ENCODE measurements around the gene TMEM250. TPM values are rescaled to one million over a fixed set of nuclear protein-coding genes. Genes with fewer than 3 reads are reported as not detected.

The TMEM250 gene
- polyA plus RNA-seq, 4 donors = 14.3 to 22.0 (median 15.2) TPM

- no peak for DNase-seq (ENCODE audit: low read depth in 4 of 4, low spot score in 3 of 4)
Observed at GRCh38 chr9:136147890-136148714, 29.4 kb upstream of the TMEM250 start.

DNA sequence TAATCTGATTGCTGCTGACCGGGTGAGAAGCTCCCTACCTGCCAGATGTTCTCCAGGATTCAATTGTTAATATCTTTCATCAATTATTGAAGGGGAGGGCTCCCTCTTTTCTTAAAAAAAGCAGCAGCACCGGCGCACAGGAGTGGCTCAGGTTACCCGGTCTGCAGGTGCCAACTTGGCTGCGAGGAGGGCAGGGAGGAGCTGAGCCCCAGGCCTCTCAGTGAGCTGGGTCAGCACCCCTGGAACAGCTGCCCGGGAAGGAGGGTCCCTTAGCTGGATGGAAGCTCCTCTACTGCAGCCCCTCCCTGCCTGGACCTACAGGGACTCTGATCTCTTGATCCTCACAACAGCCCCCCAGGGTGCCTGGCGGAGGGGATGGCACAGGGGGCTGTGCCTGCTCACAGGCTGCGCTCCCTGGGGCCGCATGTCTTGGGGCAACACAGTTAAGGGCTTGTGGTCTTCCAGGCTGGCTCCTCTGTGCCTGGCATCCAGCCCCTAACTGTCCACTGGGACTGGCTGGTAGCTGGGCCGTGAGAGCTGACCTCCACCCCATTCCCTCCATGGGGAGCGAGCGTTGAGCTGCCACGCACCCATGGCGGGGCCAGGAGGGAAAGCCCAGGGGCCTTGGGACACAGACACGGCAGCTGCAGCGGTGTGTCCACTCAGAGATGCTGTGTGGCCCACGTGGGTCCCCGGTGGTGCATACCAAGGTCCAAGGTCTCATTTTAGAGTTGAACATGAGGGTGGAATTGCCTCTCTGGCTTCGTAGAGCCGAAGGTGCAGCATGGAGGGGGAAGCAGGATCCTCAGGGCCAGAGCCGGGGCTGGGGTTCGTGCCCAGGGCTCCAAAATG is 28.6 kb upstream of the TMEM250 start:
- no peak for DNase-seq (ENCODE audit: low read depth in 4 of 4, low spot score in 3 of 4)

- no peak for DNase-seq (ENCODE audit: low read depth in 4 of 4, low spot score in 3 of 4)
Observed at GRCh38 chr9:136146126-136147037, 27.7 kb upstream of the TMEM250 start.

- DNase-seq (ENCODE audit: low read depth in 4 of 4, low spot score in 3 of 4) = no peak
Observed at GRCh38 chr9:136145580-136145979, 26.9 kb upstream of the TMEM250 start.

DNA sequence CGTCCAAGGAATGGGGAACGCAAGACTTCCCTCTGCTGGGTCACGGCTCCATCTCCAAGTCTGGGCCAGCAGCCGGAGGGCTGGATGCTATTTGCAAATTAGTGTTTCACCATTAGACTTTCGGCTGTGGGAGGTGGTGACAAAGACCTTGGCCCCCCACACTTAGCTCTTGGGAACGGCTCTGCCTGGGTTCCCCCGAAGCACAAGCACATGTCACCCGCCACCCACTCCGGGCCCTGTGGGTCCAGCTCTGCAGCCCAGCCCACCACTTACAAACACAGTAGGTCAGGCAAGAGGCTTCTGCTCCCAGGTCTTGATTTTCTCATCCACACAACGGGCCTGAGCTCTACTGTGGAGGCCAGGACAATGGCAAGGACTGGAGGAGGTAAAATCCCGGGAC is 25.8 kb upstream of the TMEM250 start:
- DNase-seq (ENCODE audit: low read depth in 4 of 4, low spot score in 3 of 4) = no peak

DNA sequence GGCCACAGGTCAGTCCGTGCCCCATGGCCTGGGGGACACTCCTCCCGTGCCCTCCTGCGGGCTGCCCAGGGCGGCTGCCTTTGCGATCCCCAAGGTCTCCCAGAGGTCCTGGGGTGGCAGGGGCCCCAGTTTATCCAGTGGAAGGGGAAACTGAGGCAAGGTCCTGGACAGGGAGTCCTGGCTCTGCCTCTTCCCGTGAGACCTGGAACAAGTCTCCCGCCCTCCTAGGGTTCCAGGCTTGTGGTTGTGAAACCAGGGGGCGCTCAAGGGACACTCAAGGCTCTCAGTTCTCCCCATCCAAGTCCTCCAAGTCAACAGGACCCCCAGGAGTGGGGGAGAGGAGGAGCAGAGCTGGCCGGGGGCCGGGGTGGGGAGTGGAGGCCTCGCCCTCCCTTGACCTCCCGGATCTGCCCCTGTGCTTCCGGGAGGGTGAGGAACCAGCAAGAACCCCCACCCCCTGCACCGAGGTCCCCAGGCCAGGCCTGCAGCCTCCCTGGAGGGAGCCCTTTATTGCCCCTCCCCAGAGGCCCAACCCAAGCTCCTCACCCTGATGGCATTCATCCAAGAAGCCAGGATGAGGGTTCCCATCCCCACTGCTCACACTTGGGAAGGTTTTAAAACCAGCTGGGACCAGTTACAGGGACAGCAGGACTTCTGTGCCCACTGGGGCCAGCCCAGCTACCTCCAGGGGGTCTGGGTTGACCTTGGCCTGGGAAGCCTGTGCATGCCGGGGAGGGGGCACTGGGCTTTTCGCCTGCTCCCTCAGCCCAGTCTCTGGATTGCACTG is 24.7 kb upstream of the TMEM250 start:
- no peak for DNase-seq (ENCODE audit: low read depth in 4 of 4, low spot score in 3 of 4)

DNA sequence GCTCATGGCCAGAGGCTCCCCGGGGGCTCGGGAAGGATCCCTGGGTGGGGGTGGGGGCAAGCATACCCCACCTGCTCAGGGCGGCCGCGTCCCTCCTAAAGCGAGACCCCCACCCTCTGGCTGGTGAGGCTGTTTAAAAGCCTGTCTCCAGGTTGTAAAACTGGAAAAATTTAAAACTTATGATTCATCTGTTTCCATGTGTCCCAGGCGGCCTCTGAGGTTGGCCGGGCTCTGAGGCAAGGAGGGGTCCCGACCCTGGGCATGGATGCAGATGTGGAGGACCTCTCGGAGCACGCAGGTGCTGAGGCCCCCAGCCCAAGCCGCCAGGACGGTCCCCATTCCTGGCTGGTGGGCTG is 24.2 kb upstream of the TMEM250 start:
- no peak for DNase-seq (ENCODE audit: low read depth in 4 of 4, low spot score in 3 of 4)

- no peak for DNase-seq (ENCODE audit: low read depth in 4 of 4, low spot score in 3 of 4)
Observed at GRCh38 chr9:136142414-136142796, 23.7 kb upstream of the TMEM250 start.

DNA sequence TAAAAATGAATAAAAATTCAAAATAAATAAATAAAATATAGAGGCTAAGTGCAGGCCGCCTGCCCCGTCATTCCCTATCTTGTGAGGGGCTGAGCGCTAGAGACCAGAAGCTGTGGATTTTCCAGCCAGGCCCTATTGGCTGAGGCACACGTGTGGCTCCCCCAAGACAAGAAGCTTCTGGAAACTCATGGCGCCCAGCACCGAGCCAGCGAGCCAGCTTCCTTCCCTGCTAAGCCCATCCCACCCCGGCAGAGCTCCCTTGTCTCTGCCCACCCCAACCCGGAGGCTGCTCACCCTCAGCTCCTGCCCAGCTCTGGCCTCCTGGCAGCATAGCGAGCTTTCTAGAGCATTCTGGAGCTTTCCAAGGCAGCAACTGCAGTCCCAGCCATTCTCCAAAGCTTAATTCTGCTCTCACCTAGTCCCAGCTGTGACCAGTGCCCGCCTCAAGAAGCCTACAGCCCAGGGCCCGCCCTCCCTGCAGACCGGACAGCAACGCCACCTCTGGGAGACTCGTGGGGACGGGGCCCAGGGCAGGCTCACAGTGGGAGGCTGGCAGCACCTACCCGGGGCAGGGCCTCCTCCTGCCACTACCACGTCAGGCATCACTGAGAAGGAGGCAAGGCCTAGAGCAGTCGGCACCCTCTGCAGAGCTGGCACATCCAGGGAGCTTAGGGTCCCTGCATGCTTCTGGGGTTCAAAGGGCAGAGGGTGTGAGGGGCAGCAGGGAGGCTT is 23.2 kb upstream of the TMEM250 start:
- no peak for DNase-seq (ENCODE audit: low read depth in 4 of 4, low spot score in 3 of 4)

DNA sequence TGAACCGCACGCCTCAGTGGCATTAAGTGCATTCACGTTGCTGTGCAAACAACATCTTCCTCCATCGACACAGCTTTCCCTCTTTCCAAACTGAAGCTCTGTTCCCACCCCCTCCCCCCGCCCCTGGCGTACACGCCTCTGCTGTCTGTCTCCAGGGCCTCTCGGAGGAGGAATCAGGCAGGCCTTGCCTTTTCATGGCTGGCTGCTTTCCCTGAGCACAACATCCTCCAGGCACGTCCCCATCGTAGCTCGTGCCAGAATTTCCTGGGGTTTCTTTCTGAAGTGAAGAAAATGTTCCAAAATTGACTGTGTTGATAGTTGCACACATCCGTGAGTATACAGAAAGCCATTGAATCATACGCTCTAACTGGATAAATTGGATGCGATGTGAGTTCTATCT is 22.3 kb upstream of the TMEM250 start:
- DNase-seq (ENCODE audit: low read depth in 4 of 4, low spot score in 3 of 4) = no peak

DNA sequence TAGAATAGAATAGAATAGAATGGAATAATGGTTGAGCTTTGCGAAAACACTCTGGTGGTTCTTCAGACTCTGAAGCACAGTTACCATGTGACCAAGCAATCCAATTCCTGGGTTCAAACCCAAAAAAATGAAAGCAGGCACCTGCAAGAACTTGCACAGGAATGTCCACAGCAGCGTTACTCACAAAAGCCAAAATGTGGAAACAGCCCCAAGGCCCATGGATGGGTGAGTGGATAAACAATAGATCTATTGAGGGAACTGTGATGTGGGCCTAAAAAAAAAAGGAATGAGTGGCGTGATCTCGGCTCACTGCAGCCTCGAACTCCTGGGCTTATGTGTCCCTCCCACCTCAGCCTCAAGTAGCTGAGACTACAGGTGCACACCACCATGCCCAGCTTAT is 21.4 kb upstream of the TMEM250 start:
- DNase-seq (ENCODE audit: low read depth in 4 of 4, low spot score in 3 of 4) = no peak

DNA sequence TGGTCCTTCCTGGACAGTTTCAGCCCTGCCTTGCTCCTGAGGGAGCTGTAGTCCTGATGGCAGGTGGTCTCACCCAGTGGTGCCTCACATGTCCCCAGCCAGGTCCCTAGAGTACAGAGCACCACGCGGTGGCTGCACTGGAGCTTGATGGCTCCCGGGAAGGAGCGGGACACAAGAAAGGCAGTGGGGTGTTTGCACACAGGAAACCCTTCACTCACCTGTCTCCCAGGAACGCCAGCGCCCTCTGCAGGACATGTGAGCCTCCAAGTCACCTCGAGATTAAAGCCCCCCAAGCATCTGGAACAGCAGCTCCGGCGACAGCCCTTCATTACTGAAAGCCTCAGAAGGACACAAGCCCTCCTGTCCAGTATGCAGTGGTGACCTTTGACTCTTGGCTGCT is 19.9 kb upstream of the TMEM250 start:
- no peak for DNase-seq (ENCODE audit: low read depth in 4 of 4, low spot score in 3 of 4)

- no peak for DNase-seq (ENCODE audit: low read depth in 4 of 4, low spot score in 3 of 4)
Observed at GRCh38 chr9:136137321-136138265, 18.9 kb upstream of the TMEM250 start.

DNA sequence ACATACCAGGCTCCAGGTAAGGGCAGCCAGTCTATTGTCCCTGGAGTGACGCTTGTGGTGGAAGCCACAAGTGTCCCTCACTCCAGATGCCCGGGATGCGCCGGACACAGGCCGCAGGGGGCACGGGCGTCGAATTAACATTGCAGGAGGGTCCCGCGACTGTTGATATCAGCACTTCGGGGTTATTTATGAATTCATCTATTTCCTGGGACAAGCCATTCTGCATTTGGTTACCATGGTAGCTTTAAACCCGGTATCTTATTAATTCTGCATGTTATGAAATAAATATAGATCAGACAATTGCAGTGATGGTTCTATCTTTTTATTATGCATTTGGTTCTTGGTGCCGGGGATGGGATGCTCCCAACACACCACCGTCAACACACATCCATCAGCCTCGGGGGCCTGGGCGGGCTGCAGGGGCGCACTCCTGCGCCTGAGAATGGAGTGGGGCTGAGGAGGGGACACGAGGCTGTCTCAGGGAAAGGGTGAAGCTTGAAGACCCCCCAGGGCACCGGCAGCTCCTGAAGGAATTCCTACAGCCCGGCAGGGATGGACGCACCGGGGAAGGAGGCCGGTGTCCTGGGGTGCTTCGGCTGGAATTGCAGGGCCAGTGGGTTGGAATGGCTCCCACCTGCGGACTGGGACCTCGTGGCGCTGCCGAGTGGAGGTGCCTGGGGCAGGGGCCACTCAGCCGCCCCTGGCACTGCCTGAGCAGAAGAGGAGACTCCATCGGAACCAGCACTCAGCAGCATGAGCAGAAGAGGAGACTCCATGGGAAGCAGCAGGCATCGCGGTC is 17.7 kb upstream of the TMEM250 start:
- DNase-seq (ENCODE audit: low read depth in 4 of 4, low spot score in 3 of 4) = no peak

- no peak for DNase-seq (ENCODE audit: low read depth in 4 of 4, low spot score in 3 of 4)
Observed at GRCh38 chr9:136135326-136136126, 16.9 kb upstream of the TMEM250 start.

DNA sequence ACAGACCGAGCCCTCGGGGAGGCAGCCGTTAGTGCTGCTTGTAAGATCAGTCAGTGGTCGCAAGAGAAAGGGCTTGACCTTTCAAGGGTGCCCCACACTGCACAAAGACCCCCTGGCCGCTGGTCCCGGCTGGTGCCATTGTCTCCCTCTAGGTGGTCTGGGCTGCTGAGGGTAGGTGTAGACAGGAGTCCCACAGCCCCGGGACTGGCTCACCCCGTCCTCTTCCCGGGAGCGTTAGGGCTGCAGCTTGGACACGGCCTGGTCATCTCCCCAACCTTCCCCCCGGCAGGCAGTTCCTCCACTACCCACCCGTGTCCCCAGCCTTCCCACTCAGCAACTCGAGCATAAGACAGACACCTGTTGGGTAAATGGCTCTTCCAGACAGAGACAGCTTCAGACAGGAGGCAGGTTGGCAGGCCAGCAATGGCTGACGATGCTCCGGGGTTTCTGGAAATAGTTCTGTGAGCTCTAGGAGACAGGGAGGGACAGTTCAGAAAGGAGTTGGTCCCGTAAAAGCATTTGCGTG is 15.3 kb upstream of the TMEM250 start:
- DNase-seq (ENCODE audit: low read depth in 4 of 4, low spot score in 3 of 4) = no peak
